Stimulated activated CD4-positive, alpha-beta T cell treated with anti-CD3 and anti-CD28 coated beads, Interleukin-1b, Interleukin-23, amount 100 ng/mL, for 48 hours (primary cell): ENCODE results near the gene CSPG5.

Experiments used
- DNase-seq: peaks from one replicate; pipeline ENCODE4 v3.0.0-alpha.2; 2020

CSPG5 gene

DNA sequence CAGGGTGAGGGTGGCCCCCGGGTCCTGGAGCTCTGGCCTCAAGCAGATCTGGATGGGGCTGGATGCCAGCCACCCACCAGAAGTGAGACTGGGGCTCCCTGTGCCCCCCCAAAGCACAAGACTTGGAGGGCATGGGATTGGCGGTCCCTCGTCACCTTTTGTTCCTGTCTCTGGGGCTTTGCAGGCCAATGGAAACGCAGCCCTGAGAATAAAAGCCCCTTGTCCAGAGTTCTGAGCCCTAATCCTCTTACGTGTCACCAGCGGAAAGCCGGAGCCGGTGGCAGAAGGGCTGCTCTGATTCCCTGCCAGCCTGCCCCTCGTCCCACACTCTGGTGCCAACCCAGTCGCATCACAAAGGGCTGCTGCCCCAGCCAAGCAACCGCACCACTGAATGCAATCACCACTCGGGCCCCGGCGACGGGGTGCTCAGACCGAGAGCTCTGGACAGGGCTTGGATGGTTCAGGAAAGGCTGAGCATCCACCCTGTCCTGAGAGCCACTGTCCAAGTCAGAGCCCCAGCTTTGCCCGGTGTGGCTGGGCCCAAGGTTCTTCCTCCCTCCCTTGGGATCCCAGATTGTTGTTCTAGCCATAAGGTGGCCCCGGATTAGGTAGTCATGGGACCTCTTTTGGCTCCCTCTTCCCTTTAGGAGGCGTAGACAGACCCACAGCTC, 42.3 kb downstream of the CSPG5 start:
- no peak for DNase-seq

DNA sequence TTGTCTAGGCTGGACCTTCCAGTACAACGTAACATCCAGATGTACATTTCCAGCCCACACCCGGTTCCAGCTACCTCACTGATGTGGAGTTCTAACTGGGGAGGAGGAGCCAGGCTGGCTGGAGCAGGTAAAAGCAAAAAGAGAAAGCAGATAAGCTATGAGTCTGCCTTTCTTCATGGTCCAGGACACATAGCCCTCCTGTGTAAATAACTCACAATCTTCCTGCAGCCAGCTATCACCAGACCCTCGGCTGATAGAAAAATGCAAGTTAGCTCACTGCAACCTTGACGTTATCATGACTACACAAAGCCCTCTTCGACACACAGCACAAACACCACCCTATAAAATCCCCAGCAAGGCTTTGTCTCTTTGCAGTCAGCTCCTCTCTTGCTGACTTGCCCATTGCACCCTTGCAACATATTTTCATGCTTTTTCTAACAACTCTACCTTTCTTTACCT, 44.6 kb downstream of the CSPG5 start:
- no peak for DNase-seq

DNA sequence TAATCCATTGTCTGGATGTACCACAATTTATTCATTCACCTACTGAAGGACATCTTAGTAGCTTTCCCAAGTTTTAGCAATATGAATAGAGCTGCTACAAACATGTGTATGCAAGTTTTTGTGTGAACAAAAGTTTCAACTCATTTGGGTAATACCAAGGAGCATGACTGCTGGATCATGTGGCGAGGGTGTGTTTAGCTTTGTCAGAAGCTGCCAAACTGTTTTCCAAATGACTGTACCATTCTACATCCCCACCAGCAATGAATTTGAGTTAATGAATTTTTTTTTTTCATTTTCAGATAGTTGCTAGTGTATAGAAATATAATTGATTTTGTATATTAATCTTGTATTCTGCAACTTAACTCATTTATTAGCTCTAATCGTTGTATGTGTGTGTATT, 45.2 kb downstream of the CSPG5 start:
- peak; percentile 22 for DNase-seq

DNA sequence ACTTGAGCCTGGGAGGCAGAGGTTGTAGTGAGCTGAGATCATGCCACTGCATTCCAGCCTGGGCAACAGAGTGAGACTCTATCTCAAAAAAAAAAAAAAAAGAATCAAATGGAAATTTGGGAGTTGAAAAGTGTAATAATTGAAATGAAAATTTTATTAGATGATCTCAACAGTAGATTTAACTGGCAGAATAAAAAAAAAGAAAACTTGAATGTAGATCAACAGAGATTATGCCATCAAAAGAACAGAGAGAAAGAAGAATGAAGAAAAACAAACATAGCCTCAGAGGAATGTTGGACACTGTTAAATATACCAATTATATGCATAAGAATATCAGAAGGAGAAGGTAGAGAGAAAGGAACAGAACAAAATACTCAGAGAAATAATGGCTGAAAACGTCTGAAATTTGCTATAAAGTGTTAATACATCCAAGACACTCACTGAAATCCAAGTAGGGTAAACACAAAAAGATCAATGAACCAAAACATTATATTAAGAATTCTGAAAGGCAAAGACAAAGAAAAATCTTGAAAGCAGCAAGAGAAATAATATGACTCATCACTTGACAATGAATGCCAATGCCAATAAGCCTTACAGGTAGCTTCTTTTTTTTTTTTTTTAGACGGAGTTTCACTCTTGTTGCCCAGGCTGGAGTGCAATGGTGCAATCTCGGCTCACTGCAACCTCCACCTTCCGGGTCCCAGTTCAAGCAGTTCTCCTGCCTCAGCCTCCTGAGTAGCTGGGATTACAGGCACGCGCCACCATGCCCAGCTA, 50.5 kb downstream of the CSPG5 start:
- DNase-seq: no peak

DNA sequence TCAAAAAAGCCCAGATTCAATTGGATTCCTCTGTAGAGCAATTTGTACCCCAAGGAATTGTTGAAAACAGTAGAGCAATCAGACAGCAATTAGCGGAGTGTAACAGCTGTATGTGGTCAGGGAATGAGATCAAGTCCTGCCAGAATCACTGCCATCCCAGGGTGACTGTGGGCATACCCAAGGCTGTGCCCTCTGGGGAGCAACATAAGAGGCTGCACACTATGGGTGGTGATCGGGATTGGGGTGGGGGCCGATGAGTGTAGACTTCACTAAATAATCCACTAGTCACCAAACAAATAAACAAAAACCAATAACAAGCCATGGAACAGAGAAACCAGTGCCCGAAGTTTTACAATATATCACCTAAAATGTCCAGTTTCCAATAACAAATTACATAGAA, 53.0 kb downstream of the CSPG5 start:
- no peak for DNase-seq

DNA sequence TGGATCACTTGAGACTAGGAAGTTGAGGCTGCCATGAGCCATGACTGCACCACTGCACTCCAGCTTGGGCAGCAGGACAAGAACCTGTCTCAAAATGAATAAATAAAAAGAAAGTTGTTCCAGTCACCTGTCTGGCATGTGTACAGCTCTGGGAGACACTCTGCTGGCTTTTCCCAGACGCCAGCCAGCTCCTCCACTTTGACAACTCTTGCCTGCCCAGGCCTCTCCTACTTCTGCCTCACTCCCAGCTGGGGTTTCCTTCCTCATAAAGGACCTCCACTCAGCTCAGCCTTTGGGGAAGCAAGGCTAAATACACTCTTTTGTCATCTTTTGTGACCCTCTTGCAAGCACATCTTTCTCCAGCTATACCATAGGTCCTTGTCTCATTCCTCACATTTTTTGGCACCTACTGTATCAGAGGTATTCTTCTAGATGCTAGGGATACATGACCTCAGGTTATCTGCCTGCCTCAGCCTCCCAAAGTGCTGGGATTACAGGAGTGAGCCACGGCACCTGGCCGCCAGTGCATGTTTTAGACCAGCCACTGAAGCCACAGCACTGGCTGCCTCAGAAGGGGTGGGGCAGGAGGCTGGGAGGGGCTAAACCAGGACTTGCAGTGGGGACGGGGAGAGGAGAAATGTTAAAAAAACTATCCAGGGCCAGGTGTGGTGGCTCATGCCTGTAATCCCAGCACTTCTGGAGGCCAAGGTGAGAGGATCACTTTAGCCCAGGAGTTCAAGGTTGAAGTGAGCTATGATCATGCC, 55.2 kb downstream of the CSPG5 start:
- no peak for DNase-seq

DNA sequence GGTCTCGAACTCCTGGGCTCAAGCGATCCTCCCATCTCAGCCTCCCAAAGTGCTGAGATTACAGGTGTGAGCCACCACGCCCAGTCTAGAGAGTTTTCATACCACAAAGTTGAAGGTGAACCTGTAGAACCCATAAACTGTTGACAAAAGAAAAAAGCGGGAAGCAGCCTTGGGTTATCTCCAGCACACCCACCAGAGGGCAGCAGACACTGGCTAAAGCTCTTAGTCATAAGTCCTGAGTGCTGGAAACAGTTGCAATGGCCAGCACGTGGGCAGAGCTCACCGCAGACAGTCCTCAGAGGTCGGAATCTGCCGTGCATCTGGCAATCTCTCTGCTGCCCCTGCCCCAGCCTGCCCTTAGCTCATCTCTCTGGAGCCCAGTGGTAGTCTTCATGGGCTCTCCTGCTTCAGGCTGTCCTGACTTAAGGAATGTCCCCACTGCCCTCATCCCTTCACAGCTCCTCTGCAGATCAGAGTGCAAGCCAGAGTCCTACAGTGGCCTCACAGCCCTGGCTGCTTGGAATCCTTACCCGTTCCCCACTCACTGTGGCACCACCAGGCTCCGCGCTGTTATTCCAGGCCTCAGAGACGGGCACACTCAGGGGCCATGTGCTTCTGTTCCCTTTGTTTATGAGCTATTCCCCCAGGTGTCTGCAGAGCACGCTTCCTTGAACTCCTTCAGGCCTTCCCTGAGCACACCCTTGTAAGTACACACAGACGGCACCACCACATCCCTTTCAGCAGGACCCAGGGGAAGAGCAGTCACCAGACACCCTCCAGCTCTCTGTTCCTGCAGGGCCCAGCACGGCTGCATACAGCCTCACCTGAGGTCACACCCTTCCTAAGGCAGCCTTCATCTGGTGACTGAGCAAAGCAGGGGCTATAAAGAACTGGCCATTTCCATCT, 56.3 kb downstream of the CSPG5 start:
- peak; percentile 80 for DNase-seq

DNA sequence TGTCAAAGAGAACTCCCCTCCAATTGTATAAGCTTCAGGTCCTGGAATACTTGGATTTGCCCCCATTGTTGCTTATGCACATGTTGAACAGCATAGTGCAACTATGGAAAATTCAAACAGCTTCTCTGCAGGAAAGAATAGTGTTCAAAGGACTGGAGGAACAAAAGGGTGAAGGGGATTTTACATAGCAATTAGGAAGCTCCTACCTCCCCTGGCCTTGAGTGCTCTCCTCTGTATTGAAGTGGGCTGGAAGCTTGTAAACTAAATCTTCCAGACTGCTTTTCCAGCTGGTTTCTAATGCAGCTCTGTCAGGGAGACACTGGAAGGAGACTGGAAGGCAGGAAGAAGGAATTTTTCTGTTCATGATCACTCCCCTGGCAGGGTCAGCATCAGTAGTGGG, 57.9 kb downstream of the CSPG5 start:
- DNase-seq: no peak

DNA sequence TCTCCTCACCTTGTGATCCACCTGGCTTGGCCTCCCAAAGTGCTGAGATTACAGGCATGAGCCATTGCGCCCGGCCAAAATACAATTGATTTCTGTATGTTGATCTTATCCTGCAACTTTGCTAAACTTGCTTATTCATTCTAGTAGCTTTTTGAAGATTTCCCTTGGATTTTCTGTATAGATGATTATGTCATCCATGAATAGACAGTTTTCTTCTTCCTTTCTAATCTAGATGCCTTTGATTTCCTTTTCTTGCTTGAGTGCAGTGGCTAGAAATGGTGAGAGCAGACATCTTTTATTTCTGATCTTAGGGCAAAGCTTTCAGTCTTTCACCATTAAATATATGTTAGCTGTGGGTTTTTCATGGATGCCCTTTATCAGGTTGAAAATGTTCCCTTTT, 60.7 kb downstream of the CSPG5 start:
- no peak for DNase-seq

DNA sequence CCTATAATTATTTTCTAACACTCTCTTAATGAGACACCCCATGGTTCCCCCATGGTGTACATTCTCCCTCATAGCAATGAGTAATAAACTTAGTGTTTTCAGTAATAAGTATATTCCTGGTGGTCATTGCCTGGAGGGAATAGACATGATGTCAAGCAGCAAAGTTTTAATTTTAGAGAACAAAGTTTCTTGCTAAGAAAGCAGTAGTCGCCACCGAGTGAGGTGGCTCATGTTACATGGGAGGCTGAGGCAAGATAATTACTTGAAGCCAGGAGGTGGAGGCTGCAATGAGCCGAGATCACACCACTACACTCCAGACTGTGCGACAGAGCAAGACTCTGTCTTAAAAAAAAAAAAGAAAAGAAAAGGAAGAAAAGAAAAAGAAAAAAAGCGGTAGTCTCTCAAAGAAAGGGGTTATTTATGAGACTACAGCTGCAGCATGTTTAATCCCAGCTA, 62.8 kb downstream of the CSPG5 start:
- DNase-seq: no peak

DNA sequence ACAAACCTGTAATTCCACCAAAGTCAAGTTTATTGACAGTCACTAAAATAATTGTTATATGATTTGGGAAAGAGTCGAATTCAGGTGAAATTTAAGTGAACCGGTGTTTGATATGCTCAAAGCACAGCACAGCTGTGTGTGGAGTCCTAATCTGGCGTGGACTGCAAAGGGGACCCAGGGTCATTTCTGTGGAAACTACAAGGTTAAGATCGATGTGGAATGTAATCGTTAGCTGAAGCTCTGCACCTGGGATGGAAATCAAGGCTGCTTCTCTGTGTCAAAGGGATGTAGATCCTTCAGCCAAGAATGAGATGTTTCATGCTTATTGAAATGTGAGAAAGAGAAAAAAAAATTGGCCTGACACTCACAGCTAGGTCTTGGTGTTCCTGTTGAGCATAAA, 63.6 kb downstream of the CSPG5 start:
- DNase-seq: no peak

DNA sequence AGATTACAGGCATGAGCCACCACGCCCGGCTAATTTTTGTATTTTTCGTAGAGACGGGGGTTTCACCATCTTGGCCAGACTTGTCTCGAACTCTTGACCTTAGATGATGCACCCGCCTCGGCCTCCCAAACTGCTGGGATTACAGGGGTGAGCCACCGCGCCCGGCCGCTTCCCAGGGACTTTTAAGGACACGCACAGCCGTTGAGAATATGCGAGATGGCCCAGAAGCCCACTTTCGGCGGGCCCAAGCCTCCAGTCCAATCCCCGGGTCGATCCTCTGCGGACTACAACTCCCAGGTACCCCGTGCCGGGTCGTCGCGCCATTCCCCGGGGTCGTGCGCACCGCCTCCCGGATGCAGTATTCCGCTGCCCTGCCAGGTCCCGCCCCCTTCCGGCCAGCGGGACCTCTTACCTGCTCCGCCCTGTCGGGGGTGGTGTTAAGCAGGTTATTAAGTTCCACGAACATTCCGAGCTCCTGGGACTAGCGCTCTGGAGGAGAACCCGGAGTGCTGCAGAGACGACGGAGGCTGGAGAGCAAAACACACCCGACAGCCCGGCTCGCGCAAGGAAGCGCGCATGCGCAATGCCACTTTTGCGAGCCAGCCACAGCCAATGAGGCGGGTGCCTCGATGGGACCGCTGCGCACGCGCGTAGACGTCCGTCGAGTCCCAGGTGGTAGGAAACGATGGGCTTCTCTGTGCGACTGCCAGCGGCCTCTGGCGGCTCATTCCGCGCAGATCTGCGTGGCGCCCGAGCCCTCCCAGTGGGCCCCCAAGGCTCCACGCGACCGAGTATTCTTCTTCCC, 65.3 kb downstream of the CSPG5 start, which contains the start of gene ELP6:
TSS of gene ELP6 (minus strand) at position 588 of the 805 bp plus-strand sequence. CDS start at position 466, 122 bp downstream.
- peak; percentile 98 for DNase-seq

DNA sequence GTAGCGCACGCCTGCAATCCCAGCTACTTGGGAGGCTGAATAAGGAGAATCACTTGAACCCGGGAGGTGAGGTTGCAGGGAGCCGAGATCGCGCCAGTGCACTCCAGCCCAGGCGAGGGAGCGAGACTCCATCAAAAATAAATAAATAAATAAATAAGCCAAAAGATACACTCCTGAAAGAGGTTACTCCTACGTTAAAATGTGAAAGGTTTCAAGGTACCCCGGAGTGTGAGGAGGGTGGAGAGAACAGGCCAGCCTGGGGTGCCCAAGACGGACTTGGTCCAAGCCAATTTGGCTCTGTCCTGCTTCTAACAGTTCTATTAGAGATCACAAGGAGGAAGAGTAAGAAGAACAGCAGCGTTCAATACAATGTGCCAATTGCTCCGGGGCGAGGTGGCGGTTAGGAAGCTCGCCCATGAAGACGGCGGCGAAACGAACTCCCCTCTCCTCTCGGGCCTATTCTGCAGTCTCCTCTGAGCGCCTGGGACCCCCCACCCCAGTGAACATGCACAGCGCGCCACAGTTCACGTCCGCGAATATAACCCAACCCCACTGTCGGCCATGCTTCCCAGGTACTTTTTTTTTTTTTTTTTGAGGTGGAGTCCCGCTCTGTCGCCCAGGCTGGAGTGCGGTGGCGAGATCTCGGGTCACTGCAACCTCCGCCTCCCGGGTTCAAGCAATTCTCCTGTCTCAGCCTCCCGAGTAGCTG, 66.1 kb downstream of the CSPG5 start:
- peak; percentile 30 for DNase-seq
